HepG2 (cell line): ENCODE results near the gene ZFAND6. TPM values are rescaled to one million over a fixed set of nuclear protein-coding genes. Genes with fewer than 3 reads are reported as not detected.
A peak's percentile ranks its signal among the peaks of the same experiment; 100 is the strongest.

Experiments
- ARID4A ChIP-seq: sonication (generic); formaldehyde crosslinking; IDR thresholded peaks from 2 replicates; pipeline ENCODE4 v1.5.0; 2020; ENCODE audit warnings: mild to moderate bottlenecking, missing genetic modification reagents, borderline replicate concordance
- CSRNP1 ChIP-seq: sonication (generic); formaldehyde crosslinking; IDR thresholded peaks from 2 replicates; pipeline ENCODE4 v1.8.1; 2023; ENCODE audit warnings: mild to moderate bottlenecking, missing genetic modification reagents
- EHMT2 ChIP-seq: fragments of 200-600 bp; sonication (generic); IDR thresholded peaks from 2 replicates; pipeline ENCODE4 v1.7.0; 2017; ENCODE audit warnings: antibody characterized with exemption, low read depth, low read length, borderline replicate concordance
- EP300 ChIP-seq, 3 experiments: sonication (generic) in 1 of 3; formaldehyde crosslinking in 1 of 3; IDR thresholded peaks; 2 replicates each; pipeline versions ENCODE4 v1.5.1 to v1.6.1; 2011 to 2020; ENCODE audit warnings: low read depth in 2 of 3, low read length in 2 of 3, borderline replicate concordance in 1 of 3, improper control_type of control experiment in 1 of 3, mild to moderate bottlenecking in 1 of 3, missing genetic modification reagents in 1 of 3, moderate library complexity in 1 of 3
- HNF4G ChIP-seq, 2 experiments: sonication (generic) in 1 of 2; formaldehyde crosslinking in 1 of 2; IDR thresholded peaks; 2 replicates each; pipeline versions ENCODE4 v1.4.0 to v1.6.1; 2011 to 2020; ENCODE audit warnings: borderline replicate concordance in 2 of 2, low read depth in 2 of 2, mild to moderate bottlenecking in 2 of 2, low read length in 1 of 2, missing genetic modification reagents in 1 of 2, moderate library complexity in 1 of 2
- KLF12 ChIP-seq: sonication (generic); formaldehyde crosslinking; IDR thresholded peaks from 2 replicates; pipeline ENCODE4 v1.4.0; 2020; ENCODE audit warnings: missing genetic modification reagents, borderline replicate concordance
- MTF1 ChIP-seq: sonication (generic); formaldehyde crosslinking; IDR thresholded peaks from 2 replicates; pipeline ENCODE4 v1.5.0; 2020; ENCODE audit warnings: missing genetic modification reagents
- RARA ChIP-seq: IDR thresholded peaks from 2 replicates; pipeline ENCODE4 v1.6.1; 2016; ENCODE audit warnings: missing genetic modification reagents, missing compliant biosample characterization
- SATB2 ChIP-seq: sonication (generic); formaldehyde crosslinking; IDR thresholded peaks from 2 replicates; pipeline ENCODE4 v1.5.0; 2020; ENCODE audit warnings: missing genetic modification reagents
- SRY ChIP-seq: sonication (generic); formaldehyde crosslinking; IDR thresholded peaks from 2 replicates; pipeline ENCODE4 v1.8.0; 2022; ENCODE audit warnings: mild to moderate bottlenecking, missing genetic modification reagents
- THRA ChIP-seq: sonication (generic); formaldehyde crosslinking; IDR thresholded peaks from 2 replicates; pipeline ENCODE4 v1.4.0; 2020; ENCODE audit warnings: missing genetic modification reagents, borderline replicate concordance
- ZFP36L2 ChIP-seq: sonication (generic); formaldehyde crosslinking; IDR thresholded peaks from 2 replicates; pipeline ENCODE4 v1.4.0; 2020; ENCODE audit warnings: missing genetic modification reagents
- ZNF335 ChIP-seq: sonication (generic); formaldehyde crosslinking; IDR thresholded peaks from 2 replicates; pipeline ENCODE4 v1.4.0; 2020; ENCODE audit warnings: missing genetic modification reagents
- ZNF709 ChIP-seq: sonication (generic); formaldehyde crosslinking; IDR thresholded peaks from 2 replicates; pipeline ENCODE4 v1.5.0; 2020; ENCODE audit warnings: mild to moderate bottlenecking, missing genetic modification reagents
- polyA plus RNA-seq, 8 experiments: library from polyadenylated mRNA; depleted of rRNA in 3 of 8; stranded (reverse) in 7 of 8; unstranded in 1 of 8; fragments of >200 nt; fragmentation: Illumina TruSeq in 4 of 8; extraction: Trizol in 4 of 8; gene quantifications; 2 replicates each; pipeline versions ENCODE4 v1.2.1 to v1.2.3, GENCODE V29; 2011 to 2016; ENCODE audit warnings: low read depth in 4 of 8, missing spikeins in 1 of 8, mixed read lengths in 1 of 8; ENCODE audit not compliant: insufficient read depth in 1 of 8
- total RNA-seq, 5 experiments: library from RNA; depleted of rRNA; stranded (reverse); fragments of >200 nt; fragmentation: Illumina TruSeq; extraction: Trizol; gene quantifications; 2 replicates each; pipeline ENCODE4 v1.2.3, GENCODE V29; 2016; ENCODE audit warnings: low read depth in 1 of 5
- TF ChIP-seq, protein P1 (sequence below): sonication (generic); formaldehyde crosslinking; IDR thresholded peaks from 2 replicates; pipeline ENCODE4 v1.4.0; 2020; ENCODE audit warnings: missing genetic modification reagents

The ZFAND6 gene
- total and polyA plus RNA-seq, 2 of the 13 experiments (the other 11 are each of a cell fraction or from before 2014, with no cell fraction given) = 84.2 to 115 TPM

GRCh38 chr15:80059786-80060355 lies 395 bp downstream of the ZFAND6 start (continued):
- no peak for TF ChIP-seq EP300 (IDR thresholded peaks at IDR 0.05; ENCODE audit: low read depth in 2 of 2, low read length in 2 of 2)
- TF ChIP-seq EP300 (CRISPR knock-in tag; IDR thresholded peaks at IDR 0.05; ENCODE audit: borderline replicate concordance) = no peak
- TF ChIP-seq THRA = no peak
- no peak for TF ChIP-seq KLF12 (CRISPR knock-in tag)
- 0 out of 2 replicates have a peak, but pooled peaks have one; percentile 0 for TF ChIP-seq RARA (CRISPR knock-in tag)
- TF ChIP-seq SRY (CRISPR knock-in tag) = no peak
- no peak for TF ChIP-seq ZNF335
- no peak for TF ChIP-seq MTF1 (CRISPR knock-in tag)
- TF ChIP-seq, protein P1, sequence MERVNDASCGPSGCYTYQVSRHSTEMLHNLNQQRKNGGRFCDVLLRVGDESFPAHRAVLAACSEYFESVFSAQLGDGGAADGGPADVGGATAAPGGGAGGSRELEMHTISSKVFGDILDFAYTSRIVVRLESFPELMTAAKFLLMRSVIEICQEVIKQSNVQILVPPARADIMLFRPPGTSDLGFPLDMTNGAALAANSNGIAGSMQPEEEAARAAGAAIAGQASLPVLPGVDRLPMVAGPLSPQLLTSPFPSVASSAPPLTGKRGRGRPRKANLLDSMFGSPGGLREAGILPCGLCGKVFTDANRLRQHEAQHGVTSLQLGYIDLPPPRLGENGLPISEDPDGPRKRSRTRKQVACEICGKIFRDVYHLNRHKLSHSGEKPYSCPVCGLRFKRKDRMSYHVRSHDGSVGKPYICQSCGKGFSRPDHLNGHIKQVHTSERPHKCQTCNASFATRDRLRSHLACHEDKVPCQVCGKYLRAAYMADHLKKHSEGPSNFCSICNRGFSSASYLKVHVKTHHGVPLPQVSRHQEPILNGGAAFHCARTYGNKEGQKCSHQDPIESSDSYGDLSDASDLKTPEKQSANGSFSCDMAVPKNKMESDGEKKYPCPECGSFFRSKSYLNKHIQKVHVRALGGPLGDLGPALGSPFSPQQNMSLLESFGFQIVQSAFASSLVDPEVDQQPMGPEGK (CRISPR knock-in tag) = peak; percentile 48; the same call in 1 of the 2 replicates
- peak; percentile 11; the same call in 1 of the 2 replicates for TF ChIP-seq HNF4G (IDR thresholded peaks at IDR 0.05; ENCODE audit: borderline replicate concordance, low read depth, low read length)
- TF ChIP-seq HNF4G (CRISPR knock-in tag; IDR thresholded peaks at IDR 0.05; ENCODE audit: borderline replicate concordance, low read depth) = no peak
- no peak for TF ChIP-seq CSRNP1 (CRISPR knock-in tag)
- TF ChIP-seq EHMT2 = no peak
- TF ChIP-seq ZFP36L2 (CRISPR knock-in tag) = no peak
- TF ChIP-seq ZNF709 (CRISPR knock-in tag) = no peak
- no peak for TF ChIP-seq SATB2 (CRISPR knock-in tag)
- TF ChIP-seq ARID4A = no peak
